Measurements from ENCODE around the gene CYRIA.

The CYRIA gene

GRCh38 chr2:16652296-16653082 is 13.1 kb downstream of the CYRIA start:
- no peak for TF ChIP-seq CTCF (IDR thresholded peaks at IDR 0.05)
- TF ChIP-seq ZFX (IDR thresholded peaks at IDR 0.05; ENCODE audit: borderline replicate concordance) = no peak
- no peak overlapping the region for H3K27ac ChIP-seq

- TF ChIP-seq ZFX (IDR thresholded peaks at IDR 0.05; ENCODE audit: borderline replicate concordance) = no peak
- no peak for TF ChIP-seq CTCF (IDR thresholded peaks at IDR 0.05)
Observed at GRCh38 chr2:16650287-16651249, 15.1 kb downstream of the CYRIA start.

GRCh38 chr2:16649353-16650286 is 16.0 kb downstream of the CYRIA start:
- H3K27ac ChIP-seq = no peak overlapping the region
- no peak for TF ChIP-seq ZFX (IDR thresholded peaks at IDR 0.05; ENCODE audit: borderline replicate concordance)
- TF ChIP-seq CTCF (IDR thresholded peaks at IDR 0.05) = no peak

More at GRCh38 chr2:16650287-16651249, 15.1 kb downstream of the CYRIA start:
- H3K27ac ChIP-seq = no peak overlapping the region

- H3K27ac ChIP-seq = no peak overlapping the region
- TF ChIP-seq ZFX (IDR thresholded peaks at IDR 0.05; ENCODE audit: borderline replicate concordance) = no peak
- no peak for TF ChIP-seq CTCF (IDR thresholded peaks at IDR 0.05)
Observed at GRCh38 chr2:16647992-16648617, 17.5 kb downstream of the CYRIA start.

- TF ChIP-seq ZFX (IDR thresholded peaks at IDR 0.05; ENCODE audit: borderline replicate concordance) = no peak
- TF ChIP-seq CTCF (IDR thresholded peaks at IDR 0.05) = no peak
- H3K27ac ChIP-seq = no peak overlapping the region
Observed at GRCh38 chr2:16645775-16646559, 19.7 kb downstream of the CYRIA start.

GRCh38 chr2:16645088-16645487 is 20.5 kb downstream of the CYRIA start:
- H3K27ac ChIP-seq = no peak overlapping the region
- TF ChIP-seq ZFX (IDR thresholded peaks at IDR 0.05; ENCODE audit: borderline replicate concordance) = no peak
- no peak for TF ChIP-seq CTCF (IDR thresholded peaks at IDR 0.05)

Data from 22Rv1 (cell line).